CD4-positive, alpha-beta T cell treated with Interleukin-17A for 1 hour (primary cell): ENCODE measurements around the gene ZNF597.
A peak's percentile ranks its signal among the peaks of the same experiment; 100 is the strongest.

Experiments used
- DNase-seq: peaks from one replicate; pipeline ENCODE4 v3.0.0-alpha.2; 2020

The ZNF597 gene

GRCh38 chr16:3443108-3444031 is at the start of gene ZNF597, which contains the start of gene NAA60:
ZNF597 (minus strand) TSS chr16:3443504; CDS start chr16:3443153, 351 bp downstream.
NAA60 (plus strand) TSS chr16:3443680; CDS start chr16:3476228, 32,548 bp downstream.
- DNase-seq: peak; percentile 92

- no peak for DNase-seq
Measured at GRCh38 chr16:3492356-3492755, 49.1 kb upstream of the ZNF597 start.

- no peak for DNase-seq
Measured at GRCh38 chr16:3490911-3491629, 47.8 kb upstream of the ZNF597 start.

- DNase-seq: no peak
Measured at GRCh38 chr16:3488801-3489200, 45.5 kb upstream of the ZNF597 start.

- DNase-seq: no peak
Measured at GRCh38 chr16:3487521-3488410, 44.5 kb upstream of the ZNF597 start.

GRCh38 chr16:3486506-3487215 is 43.4 kb upstream of the ZNF597 start:
- DNase-seq: no peak

GRCh38 chr16:3485821-3486505 is 42.7 kb upstream of the ZNF597 start:
- DNase-seq: no peak

GRCh38 chr16:3485097-3485745 is 41.9 kb upstream of the ZNF597 start:
- no peak for DNase-seq

GRCh38 chr16:3484318-3485096 is 41.2 kb upstream of the ZNF597 start:
- DNase-seq: no peak

GRCh38 chr16:3482659-3483241 is 39.4 kb upstream of the ZNF597 start:
- no peak for DNase-seq

GRCh38 chr16:3481696-3482658 is 38.7 kb upstream of the ZNF597 start:
- no peak for DNase-seq

GRCh38 chr16:3480901-3481695 is 37.8 kb upstream of the ZNF597 start:
- DNase-seq: no peak

- DNase-seq: no peak
Measured at GRCh38 chr16:3479654-3480216, 36.4 kb upstream of the ZNF597 start.

GRCh38 chr16:3478242-3478925 is 35.1 kb upstream of the ZNF597 start:
- DNase-seq: no peak

GRCh38 chr16:3476409-3476808 is 33.1 kb upstream of the ZNF597 start:
- no peak for DNase-seq

GRCh38 chr16:3475604-3476375 is 32.5 kb upstream of the ZNF597 start:
- DNase-seq: no peak
